ENCODE results near the gene RASSF9. TPM values are rescaled to one million over a fixed set of nuclear protein-coding genes. Genes with fewer than 3 reads are reported as not detected.

The RASSF9 gene
- total RNA-seq, 1 donor from 2014 or later: 2.5 TPM

- Histone ChIP-seq H3K36me3 (ENCODE audit: control insufficient read depth, insufficient read depth, low read length) (no peaks in the 10 kb centered on the region), H3K27me3 (ENCODE audit: control insufficient read depth, insufficient read depth, low read length) (no peaks in the 10 kb centered on the region), H3K4me3 (ENCODE audit: low read depth, low read length) (no peak overlapping the region)
- no peak for TF ChIP-seq CTCF (IDR thresholded peaks at IDR 0.05; ENCODE audit: insufficient read depth, low read length, poor library complexity, severe bottlenecking)
- DNase-seq (ENCODE audit: low read depth): no peak
Measured at GRCh38 chr12:85759623-85760022, 76.6 kb downstream of the RASSF9 start.

GRCh38 chr12:85759091-85759490, 77.1 kb downstream of the RASSF9 start:
- Histone ChIP-seq H3K27me3 (ENCODE audit: control insufficient read depth, insufficient read depth, low read length) (no peaks in the 10 kb centered on the region), H3K4me3 (ENCODE audit: low read depth, low read length) (no peak overlapping the region), H3K36me3 (ENCODE audit: control insufficient read depth, insufficient read depth, low read length) (no peaks in the 10 kb centered on the region)
- no peak for TF ChIP-seq CTCF (IDR thresholded peaks at IDR 0.05; ENCODE audit: insufficient read depth, low read length, poor library complexity, severe bottlenecking)
- DNase-seq (ENCODE audit: low read depth): no peak

- DNase-seq (ENCODE audit: low read depth): no peak
- TF ChIP-seq CTCF (IDR thresholded peaks at IDR 0.05; ENCODE audit: insufficient read depth, low read length, poor library complexity, severe bottlenecking): no peak
- no peaks in the 10 kb centered on the region for H3K36me3 ChIP-seq (ENCODE audit: control insufficient read depth, insufficient read depth, low read length)
- H3K27me3 ChIP-seq (ENCODE audit: control insufficient read depth, insufficient read depth, low read length): no peaks in the 10 kb centered on the region
- no peak overlapping the region for H3K4me3 ChIP-seq (ENCODE audit: low read depth, low read length)
Measured at GRCh38 chr12:85755760-85756159, 80.4 kb downstream of the RASSF9 start.

Other genes starting within 250 kb of the RASSF9 start
- not detected in 2 replicates for gene NTS, start 37.9 kb upstream of the RASSF9 start, total RNA-seq